Ectodermal cell (in vitro differentiated cells): ENCODE measurements around the gene BAHCC1.

Source experiments
- H3K27ac ChIP-seq: 2 replicates; pipeline ENCODE4 v1.7.0; 2013; ENCODE audit warnings: mild to moderate bottlenecking, low read depth, low read length; ENCODE audit not compliant: insufficient read depth, poor library complexity, severe bottlenecking
- H3K27me3 ChIP-seq: 2 replicates; pipeline ENCODE4 v1.7.0; 2013; ENCODE audit warnings: mild to moderate bottlenecking, low read length; ENCODE audit not compliant: insufficient read depth, control insufficient read depth, poor library complexity, severe bottlenecking
- H3K36me3 ChIP-seq: one replicate; pipeline ENCODE4 v1.7.0; 2013; ENCODE audit warnings: low read length; ENCODE audit not compliant: control insufficient read depth, insufficient read depth
- H3K4me1 ChIP-seq: one replicate; pipeline ENCODE4 v1.7.0; 2013; ENCODE audit warnings: low read length; ENCODE audit not compliant: control insufficient read depth, insufficient read depth
- H3K4me3 ChIP-seq: 2 replicates; pipeline ENCODE4 v1.7.0; 2013; ENCODE audit warnings: low read depth, low read length, control low read depth; ENCODE audit not compliant: insufficient read depth
- H3K9me3 ChIP-seq: 2 replicates; pipeline ENCODE4 v1.7.0; 2013; ENCODE audit warnings: mild to moderate bottlenecking, low read length, moderate library complexity; ENCODE audit not compliant: control insufficient read depth
- WGBS, 2 experiments: methylation state at CpG; one replicate each; pipeline ENCODE4 v1.1.7; 2013; ENCODE audit warnings: missing lambda C conversion rate in 2 of 2; 5-methylcytosine and 5-hydroxymethylcytosine counted together

BAHCC1 gene

DNA sequence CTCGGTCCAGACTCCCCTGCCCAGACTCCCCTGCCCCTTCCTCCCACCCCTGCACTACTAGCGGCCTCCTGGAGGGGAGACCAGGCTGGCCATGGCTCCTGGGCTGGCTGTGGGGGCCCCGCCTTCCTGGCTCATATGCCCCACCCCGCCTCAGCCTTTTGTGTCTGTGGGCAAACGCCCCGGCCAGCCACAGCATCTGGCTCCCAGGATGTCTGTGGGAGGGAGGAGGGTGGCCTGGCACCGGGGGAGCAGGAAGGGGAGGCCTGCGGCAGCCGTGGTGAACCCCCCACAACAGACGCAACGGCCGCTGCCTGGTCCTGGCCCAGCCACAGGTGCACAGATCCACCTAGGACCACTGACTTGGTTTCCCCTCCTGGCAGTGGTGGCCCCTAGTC lies 32.9 kb downstream of the BAHCC1 start:
- Histone ChIP-seq H3K9me3 (no peaks in the 10 kb centered on the region), H3K4me1 (peaks cover 40% of the 10 kb centered on the region), H3K4me3 (no peak overlapping the region), H3K36me3 (no peaks in the 10 kb centered on the region), H3K27ac (no peak overlapping the region), H3K27me3 (no peaks in the 10 kb centered on the region)
- 88 to 89% methylated on average over 12 of the region's 12 CpGs for whole genome bisulfite sequencing, 2 experiments

DNA sequence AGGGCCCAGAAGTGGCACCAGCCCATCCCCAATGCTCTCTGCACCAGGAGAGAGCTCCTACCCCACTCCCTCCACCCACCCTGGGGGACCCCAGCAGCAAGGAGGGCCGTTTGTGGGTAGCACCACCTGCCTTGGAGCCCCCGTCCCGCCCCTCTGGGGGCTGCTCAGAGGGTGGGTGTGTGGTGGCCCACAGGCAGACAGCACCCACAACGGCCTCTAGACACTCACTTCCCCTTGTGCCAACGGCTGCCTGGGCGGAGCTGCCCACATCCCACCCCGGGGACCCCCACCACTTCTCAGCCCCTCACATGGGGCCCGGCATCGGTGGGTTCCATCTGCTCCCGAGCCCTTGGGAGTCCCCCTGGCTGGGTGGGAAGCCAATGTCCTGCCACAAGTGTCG lies 33.3 kb downstream of the BAHCC1 start:
- Histone ChIP-seq H3K4me1 (peaks cover 38% of the 10 kb centered on the region), H3K27ac (no peak overlapping the region)

DNA sequence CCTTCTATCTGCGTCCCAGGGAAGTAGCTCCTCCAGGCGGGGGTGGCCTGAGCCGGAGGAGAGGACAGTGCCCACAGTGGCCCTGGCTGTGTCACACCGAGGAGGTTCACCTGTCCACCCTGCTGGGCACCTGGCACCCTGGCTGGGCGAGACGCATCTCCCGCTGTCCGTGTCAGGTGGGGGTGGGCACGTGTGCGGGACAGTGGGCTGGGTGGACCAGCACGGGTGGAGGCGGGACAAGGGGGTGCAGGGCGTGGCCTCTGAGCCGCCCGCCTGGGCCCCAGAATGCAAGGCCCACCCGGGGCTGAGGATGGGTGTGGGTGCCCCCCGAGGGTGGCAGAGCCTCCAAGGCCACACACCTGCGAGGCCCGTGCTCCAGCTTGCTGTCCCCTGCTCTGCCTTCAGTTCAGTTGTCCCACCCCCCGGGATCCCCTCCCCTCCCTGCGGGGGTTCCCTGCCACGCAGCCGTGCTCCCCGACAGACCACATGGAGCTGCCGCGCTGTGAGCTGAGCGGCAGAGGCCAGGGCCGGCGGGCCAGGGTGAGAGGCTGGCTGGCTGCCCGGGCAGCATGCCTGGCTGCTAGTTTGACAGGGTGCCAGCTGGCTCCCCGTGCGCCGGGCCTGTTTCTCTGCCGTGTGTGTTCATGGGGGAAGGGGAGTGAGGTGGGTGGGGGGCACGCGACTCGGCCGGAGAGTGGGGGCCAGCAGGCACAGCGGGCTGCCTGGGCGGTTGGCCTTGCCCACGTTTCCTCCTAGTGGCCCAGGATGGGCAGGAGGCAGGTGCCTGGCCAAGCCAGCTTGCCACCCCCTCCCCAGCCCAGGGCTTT lies 33.9 kb downstream of the BAHCC1 start:
- Histone ChIP-seq H3K27ac (no peak overlapping the region), H3K27me3 (no peaks in the 10 kb centered on the region), H3K9me3 (no peaks in the 10 kb centered on the region), H3K4me1 (peaks cover 40% of the 10 kb centered on the region), H3K4me3 (no peak overlapping the region), H3K36me3 (no peaks in the 10 kb centered on the region)
- 76 to 79% methylated on average over 41 of the region's 41 CpGs for WGBS, 2 experiments

More for the DNA sequence above, 33.3 kb downstream of the BAHCC1 start:
- Histone ChIP-seq H3K9me3 (no peaks in the 10 kb centered on the region), H3K36me3 (no peaks in the 10 kb centered on the region), H3K4me3 (no peak overlapping the region), H3K27me3 (no peaks in the 10 kb centered on the region)
- 90% methylated on average over 11 of the region's 11 CpGs for WGBS, 2 experiments

DNA sequence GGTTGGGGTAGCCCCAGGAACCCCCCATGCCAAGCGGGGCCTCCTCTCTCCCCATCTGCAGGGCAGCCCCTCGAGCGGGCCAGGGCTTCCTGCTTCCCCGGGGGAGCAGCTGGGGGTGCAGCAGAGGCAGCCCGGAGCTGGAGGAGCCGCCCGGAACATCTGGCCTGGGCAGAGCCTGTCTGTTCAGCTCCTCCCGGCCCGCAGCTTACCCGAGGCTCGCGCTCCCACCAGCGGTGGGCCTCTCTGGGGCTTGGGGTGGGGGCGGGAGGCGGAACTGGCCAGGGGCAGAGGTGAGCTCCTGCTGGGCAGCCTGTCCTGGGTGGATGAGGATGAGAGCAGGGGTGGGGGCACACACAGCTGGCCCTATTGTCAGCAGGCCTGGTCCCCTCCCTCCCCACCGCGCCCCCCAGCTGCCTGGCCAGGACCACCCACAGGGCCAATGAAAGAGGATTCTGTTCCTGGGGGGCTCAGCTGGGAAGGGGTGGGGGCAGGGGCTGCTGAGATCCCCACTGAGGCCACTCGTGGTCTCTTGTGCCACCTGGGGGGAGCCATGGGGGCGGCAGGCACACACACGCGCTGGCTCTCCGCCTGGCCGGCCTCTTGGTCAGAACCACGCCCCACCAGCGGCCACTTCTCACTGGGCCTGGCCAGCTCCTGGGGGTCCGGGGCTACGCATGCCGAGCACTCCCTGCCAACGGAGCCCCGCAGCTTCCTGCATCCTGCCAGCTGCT lies 34.7 kb downstream of the BAHCC1 start:
- no peaks in the 10 kb centered on the region for H3K27me3 ChIP-seq
- no peaks in the 10 kb centered on the region for H3K9me3 ChIP-seq
- WGBS, 2 experiments, result 28 to 30% methylated on average over 30 of the region's 30 CpGs

DNA sequence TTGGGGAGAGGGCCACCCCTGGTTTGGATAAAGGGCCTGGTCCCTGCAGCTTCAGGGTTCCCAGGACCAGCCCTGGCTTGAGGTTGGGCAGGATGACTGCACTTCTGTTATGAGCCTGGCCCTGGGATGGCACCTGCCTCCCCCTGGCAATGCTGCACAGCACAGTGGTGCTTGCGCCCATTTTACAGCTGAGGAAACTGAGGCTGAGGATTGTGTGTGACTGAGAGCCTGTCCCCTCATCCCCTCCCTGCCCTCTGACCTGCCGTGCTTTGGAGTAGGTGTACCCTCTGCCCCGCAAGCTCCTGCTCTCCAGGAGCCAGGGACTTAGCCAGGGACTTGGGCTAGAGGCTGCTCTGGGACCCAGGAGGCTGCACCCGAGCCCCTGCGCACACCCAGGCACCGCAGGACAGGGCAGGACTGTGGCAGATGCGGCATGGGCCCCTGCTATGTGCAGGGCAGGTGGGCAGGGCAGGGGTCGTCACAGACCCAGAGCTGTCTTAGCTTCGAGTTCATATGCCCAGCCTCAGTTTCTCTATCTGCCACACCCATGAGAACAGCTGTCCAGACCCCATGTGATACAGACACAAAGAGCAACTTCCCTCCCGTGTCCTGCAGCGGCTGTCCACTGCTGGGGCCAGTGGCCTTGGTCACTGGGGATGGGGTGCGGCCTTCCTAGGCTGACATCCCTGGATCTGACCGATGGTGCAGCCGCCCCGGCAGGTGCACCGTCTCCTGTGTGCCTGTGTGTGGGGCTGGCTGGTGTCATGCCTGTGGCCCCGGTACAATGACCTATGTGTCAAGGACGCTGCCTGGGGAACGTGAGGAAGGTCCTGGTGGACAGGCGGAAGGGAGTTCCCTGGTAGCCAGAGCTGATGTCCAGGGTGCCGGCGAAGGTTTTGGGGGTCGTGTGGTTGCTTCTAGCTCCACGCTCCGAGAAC lies 36.6 kb downstream of the BAHCC1 start:
- Histone ChIP-seq H3K4me3 (no peak overlapping the region), H3K27me3 (no peaks in the 10 kb centered on the region), H3K27ac (no peak overlapping the region), H3K4me1 (peaks cover 65% of the 10 kb centered on the region), H3K9me3 (no peaks in the 10 kb centered on the region), H3K36me3 (no peaks in the 10 kb centered on the region)
- WGBS, 2 experiments, result 93 to 94% methylated on average over 25 of the region's 25 CpGs

More for the DNA sequence above, 34.7 kb downstream of the BAHCC1 start:
- no peak overlapping the region for H3K4me3 ChIP-seq
- no peaks in the 10 kb centered on the region for H3K36me3 ChIP-seq
- peaks cover 48% of the 10 kb centered on the region for H3K4me1 ChIP-seq
- no peak overlapping the region for H3K27ac ChIP-seq

DNA sequence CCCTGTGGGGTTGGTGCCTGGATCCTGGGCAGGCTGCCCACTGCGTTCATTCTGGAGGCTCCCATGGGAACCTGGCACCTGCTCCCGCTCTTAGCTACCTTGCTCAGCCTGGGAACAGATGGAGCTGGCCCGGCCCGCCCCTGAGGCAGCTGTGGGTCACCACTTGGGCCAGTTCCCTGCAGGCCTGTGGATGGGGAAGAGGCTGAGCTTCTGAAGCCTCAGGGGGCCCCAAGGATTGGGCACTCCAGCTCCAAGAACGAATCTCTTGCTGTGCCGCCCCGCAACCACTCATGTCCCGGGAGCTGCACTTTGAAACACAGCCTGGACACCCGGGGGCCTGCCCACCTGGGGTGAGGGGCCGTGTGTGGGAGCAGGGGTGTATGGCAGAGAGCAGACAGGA lies 37.7 kb downstream of the BAHCC1 start:
- no peaks in the 10 kb centered on the region for H3K9me3 ChIP-seq
- 85 to 87% methylated on average over 10 of the region's 10 CpGs for WGBS, 2 experiments
- no peaks in the 10 kb centered on the region for H3K36me3 ChIP-seq
- H3K4me1 ChIP-seq, result peaks cover 70% of the 10 kb centered on the region
- H3K27ac ChIP-seq, result no peak overlapping the region
- H3K27me3 ChIP-seq, result no peaks in the 10 kb centered on the region
- no peak overlapping the region for H3K4me3 ChIP-seq

DNA sequence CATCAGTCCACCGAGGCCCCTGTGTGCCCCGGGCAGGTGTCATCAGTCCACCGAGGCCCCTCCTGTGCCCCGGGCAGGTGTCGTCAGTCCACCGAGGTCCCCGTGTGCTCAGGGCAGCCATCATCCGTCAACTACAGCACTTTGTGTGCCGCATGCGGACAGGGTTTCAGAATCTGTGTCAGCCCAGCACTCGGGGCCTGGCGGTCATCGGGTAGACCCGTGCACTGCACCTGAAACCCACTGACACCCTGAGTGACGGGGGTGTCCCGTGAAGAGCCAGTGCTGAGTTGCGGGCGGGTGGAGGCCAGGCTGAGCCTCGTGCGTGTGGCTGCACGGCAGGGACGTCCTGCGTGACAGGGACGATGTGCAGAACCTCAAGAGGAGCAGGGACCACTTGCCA lies 38.4 kb downstream of the BAHCC1 start:
- Histone ChIP-seq H3K27me3 (no peaks in the 10 kb centered on the region), H3K9me3 (no peaks in the 10 kb centered on the region), H3K36me3 (no peaks in the 10 kb centered on the region), H3K4me3 (no peak overlapping the region), H3K27ac (no peak overlapping the region), H3K4me1 (peaks cover 70% of the 10 kb centered on the region)
- WGBS, 2 experiments, result 92 to 93% methylated on average over 24 of the region's 24 CpGs

DNA sequence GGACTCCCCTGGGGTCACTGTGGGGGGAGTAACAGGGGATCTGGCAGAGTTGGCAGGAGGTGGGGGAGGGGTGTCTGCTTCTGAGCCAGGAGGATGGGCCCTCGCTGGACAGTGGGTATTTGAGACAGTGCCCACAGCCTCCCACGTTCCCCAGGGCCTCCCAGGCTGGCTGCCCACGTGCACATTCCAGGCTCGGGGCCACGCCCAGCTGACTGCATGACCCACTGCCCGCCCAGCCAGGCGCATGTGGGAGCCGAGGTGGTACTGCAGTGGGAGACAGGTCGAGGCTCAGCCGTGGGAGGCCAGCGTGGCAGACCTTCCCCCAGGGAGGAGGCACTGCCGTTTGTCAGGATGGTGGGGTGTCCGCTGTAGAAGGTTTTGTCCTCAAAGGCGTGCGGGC lies 38.8 kb downstream of the BAHCC1 start:
- 90 to 91% methylated on average over 15 of the region's 15 CpGs for WGBS, 2 experiments
- no peaks in the 10 kb centered on the region for H3K9me3 ChIP-seq
- no peaks in the 10 kb centered on the region for H3K36me3 ChIP-seq
- no peak overlapping the region for H3K4me3 ChIP-seq
- peaks cover 66% of the 10 kb centered on the region for H3K4me1 ChIP-seq
- no peaks in the 10 kb centered on the region for H3K27me3 ChIP-seq
- H3K27ac ChIP-seq, result no peak overlapping the region

DNA sequence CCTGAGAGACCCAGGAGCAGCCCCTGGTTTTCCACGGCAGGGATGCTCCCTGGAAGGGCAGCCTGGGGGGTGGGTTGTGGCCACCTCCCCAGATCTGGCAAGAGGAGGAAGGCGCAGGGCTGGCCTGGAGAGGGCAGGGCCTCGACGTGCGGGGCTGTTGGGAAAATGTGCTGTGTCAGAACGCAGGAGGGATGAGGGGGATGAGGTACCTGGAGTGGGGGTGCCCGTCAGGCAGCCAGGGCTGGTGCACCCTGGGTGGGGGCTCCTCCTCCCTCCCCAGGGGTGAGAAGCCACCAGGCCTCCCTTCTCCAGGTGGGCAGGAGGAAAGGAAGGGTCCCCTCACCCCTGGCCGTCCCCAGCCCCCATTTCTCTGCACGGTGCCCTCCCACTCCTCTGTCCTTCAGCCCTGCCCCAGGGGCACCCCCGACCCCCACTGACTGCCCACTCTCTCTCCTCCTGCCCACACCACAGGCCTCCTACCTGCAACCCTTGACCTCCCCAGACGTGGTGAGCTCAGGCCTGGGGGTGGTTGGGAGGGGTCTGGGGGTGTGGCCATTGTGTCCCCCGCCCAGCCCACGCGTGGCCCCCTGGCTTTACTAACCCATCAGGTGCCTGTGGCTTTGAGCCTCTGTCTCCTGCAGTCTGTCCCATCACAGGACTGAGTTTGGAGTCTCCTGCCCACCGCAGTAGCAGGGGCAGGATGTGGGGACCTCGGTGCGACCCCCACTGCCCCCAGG lies 39.6 kb downstream of the BAHCC1 start:
- Histone ChIP-seq H3K27me3 (no peaks in the 10 kb centered on the region), H3K27ac (no peak overlapping the region), H3K9me3 (no peaks in the 10 kb centered on the region), H3K4me1 (peaks cover 62% of the 10 kb centered on the region), H3K4me3 (no peak overlapping the region), H3K36me3 (no peaks in the 10 kb centered on the region)
- WGBS, 2 experiments, result 90 to 91% methylated on average over 16 to 17 of the region's 17 CpGs
